ENCODE data around the gene COL8A2. TPM values are rescaled to one million over a fixed set of nuclear protein-coding genes. Genes with fewer than 3 reads are reported as not detected.

The COL8A2 gene
- total RNA-seq, 1 experiment from 2014 or later = 0.24 TPM

GRCh38 chr1:36126797-36127500 lies 1.9 kb upstream of the COL8A2 start:
- Histone ChIP-seq H3K27ac (ENCODE audit: low read depth, low read length, poor library complexity, severe bottlenecking) (no peak overlapping the region), H3K9me3 (ENCODE audit: low read depth, low read length, poor library complexity, severe bottlenecking) (no peaks in the 10 kb centered on the region), H3K36me3 (ENCODE audit: insufficient read depth, low read length, poor library complexity, severe bottlenecking) (no peaks in the 10 kb centered on the region), H3K4me1 (ENCODE audit: insufficient read depth, low read length, poor library complexity, severe bottlenecking) (no peaks in the 10 kb centered on the region), H3K4me3 (ENCODE audit: low read depth, low read length, poor library complexity, severe bottlenecking) (no peak overlapping the region), H3K27me3 (replicated peaks; ENCODE audit: insufficient read depth, low read depth, low read length, poor library complexity) (peaks cover 13% of the 10 kb centered on the region)
- intact Hi-C loops (cut with micrococcal nuclease; ENCODE audit: unreplicated experiment) = no loop called here
- ChIA-PET POLR2A (ENCODE audit: low non-redundant PET) (no interaction called here), CTCF (interaction anchor here (0.6 kb wide), 1 partner anchor 1812 kb away, joined by 6 read pairs; no protein-coding TSS in a partner anchor)
- no peak for DNase-seq (ENCODE audit: low spot score)
- no peak for TF ChIP-seq EZH2 (IDR thresholded peaks at IDR 0.05; ENCODE audit: borderline replicate concordance, low read depth, low read length, poor library complexity, severe bottlenecking)
- TF ChIP-seq, protein P1, sequence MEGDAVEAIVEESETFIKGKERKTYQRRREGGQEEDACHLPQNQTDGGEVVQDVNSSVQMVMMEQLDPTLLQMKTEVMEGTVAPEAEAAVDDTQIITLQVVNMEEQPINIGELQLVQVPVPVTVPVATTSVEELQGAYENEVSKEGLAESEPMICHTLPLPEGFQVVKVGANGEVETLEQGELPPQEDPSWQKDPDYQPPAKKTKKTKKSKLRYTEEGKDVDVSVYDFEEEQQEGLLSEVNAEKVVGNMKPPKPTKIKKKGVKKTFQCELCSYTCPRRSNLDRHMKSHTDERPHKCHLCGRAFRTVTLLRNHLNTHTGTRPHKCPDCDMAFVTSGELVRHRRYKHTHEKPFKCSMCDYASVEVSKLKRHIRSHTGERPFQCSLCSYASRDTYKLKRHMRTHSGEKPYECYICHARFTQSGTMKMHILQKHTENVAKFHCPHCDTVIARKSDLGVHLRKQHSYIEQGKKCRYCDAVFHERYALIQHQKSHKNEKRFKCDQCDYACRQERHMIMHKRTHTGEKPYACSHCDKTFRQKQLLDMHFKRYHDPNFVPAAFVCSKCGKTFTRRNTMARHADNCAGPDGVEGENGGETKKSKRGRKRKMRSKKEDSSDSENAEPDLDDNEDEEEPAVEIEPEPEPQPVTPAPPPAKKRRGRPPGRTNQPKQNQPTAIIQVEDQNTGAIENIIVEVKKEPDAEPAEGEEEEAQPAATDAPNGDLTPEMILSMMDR (conservative IDR thresholded peaks at IDR 0.05; ENCODE audit: low read depth, low read length) = no peak
- BruUV-seq (replicated peaks) = no TSS peak

GRCh38 chr1:36126005-36126716 lies 1.1 kb upstream of the COL8A2 start:
- POLR2A ChIA-PET (ENCODE audit: low non-redundant PET) = no interaction called here
- no peak for TF ChIP-seq EZH2 (IDR thresholded peaks at IDR 0.05; ENCODE audit: borderline replicate concordance, low read depth, low read length, poor library complexity, severe bottlenecking)
- Histone ChIP-seq H3K4me3 (ENCODE audit: low read depth, low read length, poor library complexity, severe bottlenecking) (no peak overlapping the region), H3K9me3 (ENCODE audit: low read depth, low read length, poor library complexity, severe bottlenecking) (no peaks in the 10 kb centered on the region), H3K4me1 (ENCODE audit: insufficient read depth, low read length, poor library complexity, severe bottlenecking) (no peaks in the 10 kb centered on the region), H3K27me3 (replicated peaks; ENCODE audit: insufficient read depth, low read depth, low read length, poor library complexity) (peaks cover 13% of the 10 kb centered on the region), H3K36me3 (ENCODE audit: insufficient read depth, low read length, poor library complexity, severe bottlenecking) (no peaks in the 10 kb centered on the region), H3K27ac (ENCODE audit: low read depth, low read length, poor library complexity, severe bottlenecking) (no peak overlapping the region)
- no TSS peak for BruUV-seq (replicated peaks)
- intact Hi-C loops (cut with micrococcal nuclease; ENCODE audit: unreplicated experiment) = no loop called here
- DNase-seq (ENCODE audit: low spot score) = no peak
- CTCF ChIA-PET = no interaction called here

- Histone ChIP-seq H3K36me3 (ENCODE audit: insufficient read depth, low read length, poor library complexity, severe bottlenecking) (no peaks in the 10 kb centered on the region), H3K27ac (ENCODE audit: low read depth, low read length, poor library complexity, severe bottlenecking) (no peak overlapping the region), H3K27me3 (replicated peaks; ENCODE audit: insufficient read depth, low read depth, low read length, poor library complexity) (peaks cover 13% of the 10 kb centered on the region), H3K4me3 (ENCODE audit: low read depth, low read length, poor library complexity, severe bottlenecking) (no peak overlapping the region), H3K4me1 (ENCODE audit: insufficient read depth, low read length, poor library complexity, severe bottlenecking) (no peaks in the 10 kb centered on the region), H3K9me3 (ENCODE audit: low read depth, low read length, poor library complexity, severe bottlenecking) (no peaks in the 10 kb centered on the region)
- CTCF ChIA-PET = no interaction called here
- DNase-seq (ENCODE audit: low spot score) = no peak
- no peak for TF ChIP-seq EZH2 (IDR thresholded peaks at IDR 0.05; ENCODE audit: borderline replicate concordance, low read depth, low read length, poor library complexity, severe bottlenecking)
- TF ChIP-seq, protein P1 (conservative IDR thresholded peaks at IDR 0.05; ENCODE audit: low read depth, low read length) = no peak
- no TSS peak for BruUV-seq (replicated peaks)
- intact Hi-C loops (cut with micrococcal nuclease; ENCODE audit: unreplicated experiment) = no loop called here
- POLR2A ChIA-PET (ENCODE audit: low non-redundant PET) = no interaction called here
Measured at GRCh38 chr1:36124404-36125128, 456 bp downstream of the COL8A2 start.

Measured in A673 (cell line).